ENCODE measurements around the gene MAPK9.

GRCh38 chr5:180306796-180307195 lies 14.9 kb upstream of the MAPK9 start:
- TF ChIP-seq CTCF (IDR thresholded peaks at IDR 0.05) (no peak), POLR2A (IDR thresholded peaks at IDR 0.05) (no peak)

Measured in transverse colon (tissue), 3 donors.